MCF 10A (cell line): ENCODE results near the gene CAPNS1. TPM values are rescaled to one million over a fixed set of nuclear protein-coding genes. Genes with fewer than 3 reads are reported as not detected.

Source experiments
- BruUV-seq: library from RNA; stranded (reverse); fragments of 400-500 nt; replicated peaks from 2 replicates; lab custom pipeline; 2021; lab: Mats Ljungman, UMichigan
- CTCF ChIA-PET: fragments of 300-600 bp; sonication (Branson Sonifier 250); formaldehyde crosslinking; extraction: SDS; loops from one replicate; lab custom pipeline; 2021; ENCODE audit warnings: antibody characterized with exemption, inconsistent platforms; lab: Yijun Ruan, JAX
- POLR2A ChIA-PET: fragments of 300-600, 350-650 bp; sonication (Branson Sonifier 250); formaldehyde crosslinking; extraction: SDS; loops from one replicate; lab custom pipeline; 2020; ENCODE audit warnings: antibody characterized with exemption, inconsistent platforms; lab: Yijun Ruan, JAX
- DNase-seq: peaks from one replicate; pipeline ENCODE4 v3.0.0-alpha.2; 2018; ENCODE audit not compliant: unreplicated experiment
- H3K27ac Mint-ChIP-seq: one replicate; pipeline ENCODE4 v1.8.0; 2022; ENCODE audit warnings: mild to moderate bottlenecking, low read depth, mixed read lengths; ENCODE audit not compliant: unreplicated experiment
- H3K27me3 Mint-ChIP-seq: one replicate; pipeline ENCODE4 v1.8.0; 2022; ENCODE audit warnings: mixed read lengths; ENCODE audit not compliant: insufficient read depth, unreplicated experiment
- H3K36me3 Mint-ChIP-seq: one replicate; pipeline ENCODE4 v1.8.0; 2022; ENCODE audit warnings: mild to moderate bottlenecking, moderate library complexity, mixed read lengths; ENCODE audit not compliant: insufficient read depth, unreplicated experiment
- H3K4me1 Mint-ChIP-seq: one replicate; pipeline ENCODE4 v1.8.0; 2022; ENCODE audit warnings: mixed read lengths; ENCODE audit not compliant: insufficient read depth, unreplicated experiment
- H3K4me3 Mint-ChIP-seq: one replicate; pipeline ENCODE4 v1.8.0; 2022; ENCODE audit warnings: mild to moderate bottlenecking, moderate library complexity, mixed read lengths; ENCODE audit not compliant: unreplicated experiment
- H3K9me3 Mint-ChIP-seq: one replicate; pipeline ENCODE4 v1.8.0; 2022; ENCODE audit warnings: mixed read lengths; ENCODE audit not compliant: unreplicated experiment
- CTCF ChIP-seq: fragments of 200-600 bp; IDR thresholded peaks from one replicate; pipeline ENCODE4 v1.8.0; 2022; ENCODE audit warnings: antibody characterized with exemption, mild to moderate bottlenecking; ENCODE audit not compliant: unreplicated experiment
- intact Hi-C: fragments of 100-400 bp; cut with micrococcal nuclease; formaldehyde crosslinking; loops from 2 replicates; pipeline ENCODE4 v1.14.1; 2022
- total RNA-seq: library from RNA; stranded (reverse); gene quantifications from 2 replicates; pipeline ENCODE4 v1.2.3, GENCODE V29; 2022

Gene CAPNS1
- total RNA-seq, 1 experiment from 2014 or later = 666 TPM

DNA sequence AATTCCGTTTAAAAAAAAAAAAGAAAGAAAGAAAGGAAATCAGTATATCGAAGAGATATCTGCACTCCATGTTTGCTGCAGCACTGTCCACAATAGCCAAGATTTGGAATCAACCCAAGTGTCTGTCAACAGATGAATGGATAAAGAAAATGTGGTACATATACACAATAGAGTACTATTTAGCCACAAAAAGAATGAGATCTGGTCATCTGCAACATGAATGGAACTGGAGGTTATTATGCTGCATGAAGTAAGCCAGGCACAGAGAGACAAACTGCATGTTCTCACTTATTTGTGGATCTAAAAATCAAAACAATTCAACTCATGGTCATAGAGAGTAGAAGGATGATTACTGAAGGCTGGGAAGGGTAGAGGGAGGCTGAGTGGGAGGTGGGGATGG, 58.3 kb downstream of the CAPNS1 start:
- BruUV-seq = no TSS peak
- CTCF ChIA-PET = no interaction called here
- TF ChIP-seq CTCF = no peak
- DNase-seq = no peak
- H3K36me3 Mint-ChIP-seq = peaks cover 15% of the 10 kb centered on the region
- no peaks in the 10 kb centered on the region for H3K9me3 Mint-ChIP-seq
- no peaks in the 10 kb centered on the region for H3K27me3 Mint-ChIP-seq
- POLR2A ChIA-PET = no interaction called here
- H3K4me1 Mint-ChIP-seq = no peaks in the 10 kb centered on the region
- H3K27ac Mint-ChIP-seq = no peak overlapping the region
- intact Hi-C loops = no loop called here
- no peak overlapping the region for H3K4me3 Mint-ChIP-seq

Other genes with a start within 250 kb of the CAPNS1 start
- gene NFKBID, start 239.5 kb upstream of the CAPNS1 start, total RNA-seq = 6.4 and 8.4 TPM in 2 replicates
- gene HCST, start 237.5 kb upstream of the CAPNS1 start, total RNA-seq = not detected in 2 replicates
- gene TYROBP, start 231.8 kb upstream of the CAPNS1 start, total RNA-seq = not detected in 2 replicates
- 7.4 and 10.1 TPM in 2 replicates for gene LRFN3, start 203.7 kb upstream of the CAPNS1 start, total RNA-seq
- gene SDHAF1, start 144.9 kb upstream of the CAPNS1 start, total RNA-seq = 14.4 and 15.0 TPM in 2 replicates
- gene SYNE4, start 131.3 kb upstream of the CAPNS1 start, total RNA-seq = 0.14 and 0.91 TPM in 2 replicates
- gene ALKBH6, start 125.9 kb upstream of the CAPNS1 start, total RNA-seq = 16.5 and 20.9 TPM in 2 replicates
- gene CLIP3, start 107.2 kb upstream of the CAPNS1 start, total RNA-seq = 1.2 and 2.3 TPM in 2 replicates
- gene THAP8, start 85.8 kb upstream of the CAPNS1 start, total RNA-seq = 4.0 and 4.7 TPM in 2 replicates
- gene WDR62, start 85.2 kb upstream of the CAPNS1 start, total RNA-seq = 5.2 and 6.2 TPM in 2 replicates
- gene OVOL3, start 28.9 kb upstream of the CAPNS1 start, total RNA-seq = not detected in 2 replicates
- gene POLR2I, start 25.2 kb upstream of the CAPNS1 start, total RNA-seq = 112 and 126 TPM in 2 replicates
- 101 and 122 TPM in 2 replicates for gene TBCB, start 24.6 kb upstream of the CAPNS1 start, total RNA-seq
- not detected in 2 replicates for gene COX7A1, start 12.4 kb downstream of the CAPNS1 start, total RNA-seq
- 2.9 and 3.6 TPM in 2 replicates for gene ZNF565, start 74.6 kb downstream of the CAPNS1 start, total RNA-seq
- 102 and 132 TPM in 2 replicates for gene ZNF146, start 75.0 kb downstream of the CAPNS1 start, total RNA-seq
- gene ZFP14, start 239.1 kb downstream of the CAPNS1 start, total RNA-seq = 1.5 and 1.7 TPM in 2 replicates